ENCODE results near the gene HPS4.

- TF ChIP-seq, protein P1, sequence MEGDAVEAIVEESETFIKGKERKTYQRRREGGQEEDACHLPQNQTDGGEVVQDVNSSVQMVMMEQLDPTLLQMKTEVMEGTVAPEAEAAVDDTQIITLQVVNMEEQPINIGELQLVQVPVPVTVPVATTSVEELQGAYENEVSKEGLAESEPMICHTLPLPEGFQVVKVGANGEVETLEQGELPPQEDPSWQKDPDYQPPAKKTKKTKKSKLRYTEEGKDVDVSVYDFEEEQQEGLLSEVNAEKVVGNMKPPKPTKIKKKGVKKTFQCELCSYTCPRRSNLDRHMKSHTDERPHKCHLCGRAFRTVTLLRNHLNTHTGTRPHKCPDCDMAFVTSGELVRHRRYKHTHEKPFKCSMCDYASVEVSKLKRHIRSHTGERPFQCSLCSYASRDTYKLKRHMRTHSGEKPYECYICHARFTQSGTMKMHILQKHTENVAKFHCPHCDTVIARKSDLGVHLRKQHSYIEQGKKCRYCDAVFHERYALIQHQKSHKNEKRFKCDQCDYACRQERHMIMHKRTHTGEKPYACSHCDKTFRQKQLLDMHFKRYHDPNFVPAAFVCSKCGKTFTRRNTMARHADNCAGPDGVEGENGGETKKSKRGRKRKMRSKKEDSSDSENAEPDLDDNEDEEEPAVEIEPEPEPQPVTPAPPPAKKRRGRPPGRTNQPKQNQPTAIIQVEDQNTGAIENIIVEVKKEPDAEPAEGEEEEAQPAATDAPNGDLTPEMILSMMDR (conservative IDR thresholded peaks at IDR 0.05; ENCODE audit: low read length) = no peak
- no peak for TF ChIP-seq EZH2phosphoT487 (IDR thresholded peaks at IDR 0.05; ENCODE audit: borderline replicate concordance)
These were observed 36.6 kb downstream of the HPS4 start for GRCh38 chr22:26446808-26447515.
